HG02870 (cell line): Measurements from ENCODE around the gene MTHFD1.

Source experiments
- ATAC-seq: cut with Tn5 transposase; IDR thresholded peaks from one replicate; pipeline ENCODE4 v1.9.1; 2021; ENCODE audit warnings: mild to moderate bottlenecking, moderate library complexity; ENCODE audit not compliant: unreplicated experiment

MTHFD1 gene

DNA sequence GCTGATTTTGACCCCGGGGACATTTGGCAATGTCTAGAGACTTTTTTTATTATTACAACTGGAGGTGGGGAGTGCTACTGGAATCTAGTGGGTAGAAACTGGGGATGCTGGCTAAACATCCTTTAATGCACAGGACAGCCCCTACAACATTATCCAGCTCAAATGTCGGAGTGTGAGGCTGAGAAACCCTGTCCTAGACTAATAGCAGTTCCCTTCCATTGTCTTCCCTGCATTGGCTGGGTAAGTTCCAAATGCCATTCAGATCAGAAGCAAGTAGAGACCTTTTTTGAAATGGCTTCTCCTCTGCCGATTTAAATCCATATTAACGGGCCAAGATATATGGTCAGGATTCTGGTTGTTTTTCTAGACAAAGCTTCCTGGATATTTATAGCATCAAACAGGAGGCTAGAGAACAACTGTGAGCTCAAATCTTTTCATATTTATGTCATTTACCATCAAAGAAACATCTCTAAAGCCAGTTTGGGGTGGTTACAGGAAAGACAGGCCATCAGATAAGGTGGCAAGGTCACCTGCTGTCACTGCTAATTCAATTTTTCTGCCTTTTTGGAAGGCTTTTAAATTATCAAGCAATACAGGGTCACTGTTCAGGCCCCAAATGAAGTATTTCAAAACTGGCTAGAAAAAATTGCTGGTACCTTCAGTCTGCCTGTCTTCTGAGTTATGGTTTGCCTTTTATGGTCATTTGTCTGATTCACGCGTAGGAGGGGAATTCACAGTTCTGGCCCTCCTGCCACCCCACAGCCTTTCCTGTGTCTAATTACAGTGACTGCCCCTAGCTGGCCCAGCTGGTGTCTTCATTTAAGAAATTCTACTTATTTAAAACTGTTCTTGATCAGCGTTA, 57.1 kb downstream of the MTHFD1 start:
- ATAC-seq: peak; percentile 95

DNA sequence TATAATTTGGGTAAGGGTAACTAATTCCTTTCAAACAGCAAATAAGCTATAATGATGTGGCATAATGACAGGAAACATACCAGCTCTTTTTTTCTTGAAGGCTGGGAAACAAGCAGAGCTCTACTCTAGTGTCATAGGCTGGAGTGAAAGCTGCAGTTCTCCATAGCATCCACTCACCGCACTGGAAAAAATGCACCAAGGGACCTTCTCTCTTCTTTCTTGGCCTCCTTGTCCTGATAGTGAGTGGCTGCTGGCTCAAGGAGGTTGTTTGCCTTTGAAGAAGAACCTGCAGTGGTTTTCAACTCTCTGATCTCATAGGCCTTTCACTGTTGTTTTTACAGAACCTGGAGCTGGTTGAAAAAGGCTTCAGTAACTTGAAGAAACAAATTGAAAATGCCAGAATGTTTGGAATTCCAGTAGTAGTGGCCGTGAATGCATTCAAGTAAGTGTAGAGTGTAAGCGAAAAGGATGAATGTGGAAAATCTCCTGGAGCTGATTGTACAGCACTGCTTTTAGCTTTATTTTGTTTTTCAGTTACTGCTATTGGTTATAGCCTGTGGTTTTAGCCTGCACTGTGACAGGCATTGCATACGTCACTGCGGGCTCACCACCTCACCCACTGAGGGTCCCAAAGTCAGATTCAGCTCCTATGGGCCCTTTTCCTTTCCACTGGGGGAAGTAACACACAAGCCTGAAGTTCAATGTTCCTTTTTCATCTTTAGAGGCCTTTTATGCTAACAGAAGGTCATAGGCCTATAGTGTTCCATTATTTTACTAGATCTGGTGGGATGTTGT, 59.9 kb downstream of the MTHFD1 start:
- ATAC-seq: no peak

DNA sequence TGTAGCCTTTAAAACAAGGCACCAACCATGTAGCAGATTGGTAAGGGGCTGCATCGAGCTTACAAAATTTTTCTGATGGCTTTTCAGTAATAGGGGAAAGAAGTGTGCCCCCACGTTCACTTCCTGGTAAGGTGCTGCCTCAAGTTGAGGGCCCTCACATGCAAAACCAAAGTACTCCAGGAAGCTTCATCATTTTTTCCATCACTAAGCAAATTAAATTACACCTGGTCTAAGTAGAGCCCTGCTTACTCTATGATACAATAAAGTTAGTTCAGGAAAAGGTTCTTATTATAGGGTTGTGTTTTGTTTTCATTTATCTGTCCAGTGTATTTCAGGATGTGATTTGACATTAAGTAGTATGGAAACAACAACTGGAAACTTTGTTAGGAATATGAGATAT, 62.1 kb downstream of the MTHFD1 start:
- no peak for ATAC-seq

DNA sequence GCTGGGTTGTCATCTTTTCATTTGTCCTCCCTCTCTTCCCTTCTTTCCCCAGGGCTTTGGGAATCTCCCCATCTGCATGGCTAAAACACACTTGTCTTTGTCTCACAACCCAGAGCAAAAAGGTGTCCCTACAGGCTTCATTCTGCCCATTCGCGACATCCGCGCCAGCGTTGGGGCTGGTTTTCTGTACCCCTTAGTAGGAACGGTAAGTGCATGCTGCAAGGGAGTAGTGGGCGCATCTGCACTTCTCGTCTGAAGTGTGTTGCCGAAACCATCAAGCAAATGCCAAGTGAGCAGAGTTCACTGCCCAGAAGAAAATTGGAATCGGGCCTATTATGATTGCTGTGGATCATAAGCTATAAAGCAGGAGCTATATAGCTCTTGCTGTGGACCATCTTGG, 66.5 kb downstream of the MTHFD1 start:
- ATAC-seq: no peak

DNA sequence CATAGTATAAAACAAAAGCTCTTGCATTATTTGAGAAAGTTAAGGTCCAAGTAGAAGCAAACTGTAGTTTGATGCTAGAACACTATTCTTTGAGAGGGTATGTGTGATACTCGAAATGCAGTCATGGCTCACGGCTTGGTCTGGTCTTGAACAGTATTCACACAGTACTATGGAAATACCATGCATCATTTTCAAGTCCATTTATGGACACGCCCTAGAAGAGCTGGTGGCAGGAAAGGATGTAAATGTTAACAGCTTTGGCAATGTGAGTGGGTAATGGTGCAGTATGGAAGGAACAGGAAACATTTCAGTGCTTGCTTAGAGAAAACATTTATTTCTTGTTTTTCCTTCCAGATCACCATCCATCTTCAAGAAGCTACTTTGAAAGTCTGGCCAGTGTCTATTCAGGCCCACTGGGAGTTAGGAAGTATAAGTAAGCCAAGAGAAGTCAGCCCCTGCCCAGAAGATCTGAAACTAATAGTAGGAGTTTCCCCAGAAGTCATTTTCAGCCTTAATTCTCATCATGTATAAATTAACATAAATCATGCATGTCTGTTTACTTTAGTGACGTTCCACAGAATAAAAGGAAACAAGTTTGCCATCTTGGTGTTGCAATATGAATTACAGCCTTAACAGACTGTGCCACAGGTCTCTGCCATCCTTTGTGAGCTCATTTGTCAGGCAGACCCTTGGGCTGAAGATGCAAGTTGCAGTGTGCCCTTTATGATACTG, 71.4 kb downstream of the MTHFD1 start:
- no peak for ATAC-seq

DNA sequence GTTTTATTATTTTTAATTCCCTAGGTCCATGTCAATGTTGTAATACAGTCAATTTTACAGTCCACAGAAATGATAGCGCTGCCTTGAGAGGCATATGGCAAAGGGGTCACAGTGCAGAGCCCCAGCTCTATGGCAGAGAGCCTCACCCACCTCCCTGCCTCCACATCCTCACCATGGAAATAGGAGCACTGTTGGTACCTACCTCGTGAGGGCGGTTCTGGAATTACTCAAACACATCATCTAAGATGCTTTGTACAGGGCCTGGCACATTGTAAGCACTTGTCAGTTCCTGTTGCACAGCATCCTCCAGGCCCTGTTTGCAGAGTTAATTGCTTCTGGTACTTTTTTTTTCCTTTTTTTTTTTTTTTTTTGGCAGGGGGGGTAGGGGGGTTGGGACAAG, 73.1 kb downstream of the MTHFD1 start:
- no peak for ATAC-seq

DNA sequence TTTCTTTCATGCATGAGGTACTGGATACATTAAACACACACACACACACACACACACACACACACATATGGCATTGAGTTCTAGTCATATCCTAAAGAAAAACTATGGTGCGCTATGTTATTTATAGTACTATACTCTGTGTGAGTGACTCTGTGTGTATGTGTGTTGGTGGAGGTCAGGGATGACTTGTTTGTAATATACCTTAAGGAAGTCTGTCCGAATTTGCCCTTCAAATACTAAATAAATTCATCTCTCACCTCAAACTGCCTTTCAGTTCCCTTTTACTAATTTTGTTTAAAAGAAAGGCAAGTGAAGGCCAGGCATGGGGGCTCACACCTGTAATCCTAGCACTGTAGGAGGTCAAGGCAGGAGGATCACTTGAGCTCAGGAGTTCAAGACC, 75.0 kb downstream of the MTHFD1 start:
- peak; percentile 46 for ATAC-seq

DNA sequence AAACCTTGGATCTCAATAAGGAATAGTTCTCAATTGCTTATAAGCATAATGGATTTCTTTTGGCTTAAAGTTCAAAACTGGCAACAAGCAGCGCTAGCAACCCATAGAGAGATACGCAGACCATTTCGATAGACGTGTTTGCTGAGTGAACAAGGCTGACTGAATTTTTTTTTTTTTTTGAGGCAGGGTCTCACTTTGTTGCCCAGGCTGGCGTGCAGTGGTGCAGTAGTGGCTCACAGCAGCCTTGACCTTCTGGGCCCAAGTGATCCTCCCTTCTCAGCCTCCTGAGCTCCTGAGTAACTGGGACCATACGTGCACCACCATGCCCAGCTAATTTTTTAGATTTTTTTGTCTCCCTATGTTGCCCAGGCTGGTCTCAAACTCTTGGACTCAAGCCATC, 75.7 kb downstream of the MTHFD1 start:
- ATAC-seq: no peak

DNA sequence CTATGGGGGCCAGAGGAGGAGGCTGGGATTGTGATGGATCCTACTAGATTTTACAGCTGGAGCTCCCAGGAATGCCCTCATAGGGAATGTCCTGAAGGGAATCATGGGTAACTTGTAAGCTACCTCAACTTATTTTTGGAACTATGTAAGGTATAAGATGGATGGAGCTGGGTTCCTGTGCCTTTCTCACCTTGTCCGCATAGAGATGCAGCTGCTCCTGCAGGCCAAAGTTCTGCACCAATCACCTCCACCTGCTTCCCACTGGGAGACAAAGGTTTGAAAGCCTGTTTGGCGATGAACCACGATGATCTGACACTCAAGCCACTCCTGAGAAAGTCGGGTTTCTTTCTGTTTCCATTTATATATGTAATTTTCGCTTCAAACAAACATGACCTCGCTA, 76.5 kb downstream of the MTHFD1 start:
- ATAC-seq: peak; percentile 2

DNA sequence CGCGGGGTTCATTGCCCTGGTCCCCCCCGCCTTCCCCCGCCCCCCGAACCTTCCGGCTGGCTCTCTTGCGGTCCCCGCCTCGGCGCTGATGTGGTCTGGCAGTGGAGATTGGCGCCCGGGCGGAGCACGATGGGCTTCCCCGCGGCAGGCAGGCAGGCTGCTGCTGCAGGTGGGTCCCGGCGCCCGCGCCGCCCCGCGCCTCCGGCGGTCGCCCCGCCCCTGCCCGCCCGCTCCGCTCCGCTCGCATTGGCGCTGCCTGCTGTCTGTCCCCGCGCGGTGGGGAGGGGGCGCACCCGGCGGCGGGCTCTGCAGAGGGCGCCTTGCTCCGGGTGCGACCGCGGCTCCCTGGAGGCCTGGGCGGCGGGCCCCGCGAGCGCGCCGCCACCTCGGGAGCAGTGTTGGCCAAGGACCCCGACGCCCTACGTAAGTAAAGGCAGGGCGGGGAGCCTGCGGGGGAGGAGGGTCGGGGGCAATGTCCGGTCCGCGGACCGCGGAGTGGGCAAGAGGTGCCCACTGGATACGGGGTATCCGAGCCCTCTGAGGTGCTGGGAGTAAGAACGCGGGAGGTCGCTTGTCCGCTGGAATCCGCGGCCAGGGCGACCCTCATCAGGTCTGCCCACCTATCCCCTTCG, 77.2 kb downstream of the MTHFD1 start, which contains the start of gene AKAP5:
AKAP5 (plus strand) TSS at position 309 of the 632 bp plus-strand sequence. CDS start 2,896 bp downstream, outside the sequence.
- ATAC-seq: peak; percentile 46

DNA sequence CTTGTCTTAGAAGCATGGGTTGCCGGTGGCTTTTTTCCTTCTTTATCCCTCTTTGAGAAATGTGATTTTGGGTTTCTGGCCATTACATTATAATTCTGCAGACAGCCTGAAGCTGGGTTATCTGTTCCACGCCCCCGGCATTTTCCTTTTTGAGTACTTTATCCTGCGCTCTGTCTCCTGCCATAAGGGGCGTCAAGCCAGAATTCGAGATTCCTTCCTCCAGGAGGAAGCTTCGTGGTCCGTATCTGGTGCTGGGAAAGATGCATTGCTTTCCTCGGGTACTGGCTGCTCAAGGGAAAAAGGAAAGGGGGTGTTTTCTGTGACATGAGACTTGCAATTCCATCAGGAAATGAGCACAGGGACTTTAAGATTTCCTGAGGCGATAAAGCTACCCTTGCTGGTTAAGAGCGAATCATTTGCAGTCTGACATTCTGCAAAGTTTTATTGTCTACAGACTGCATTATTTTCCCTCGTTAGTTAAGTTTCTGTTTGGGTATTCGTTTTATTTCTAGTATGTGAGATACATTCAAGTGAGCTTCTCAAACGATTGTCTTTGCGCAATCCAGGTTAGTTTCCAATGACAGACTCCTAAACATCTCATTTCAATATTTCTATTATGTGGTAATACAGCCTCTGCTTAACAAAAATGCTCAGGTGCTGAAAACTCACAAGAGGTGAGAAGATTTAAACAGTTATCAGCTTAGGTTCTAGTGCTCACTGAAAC, 77.8 kb downstream of the MTHFD1 start:
- ATAC-seq: no peak

DNA sequence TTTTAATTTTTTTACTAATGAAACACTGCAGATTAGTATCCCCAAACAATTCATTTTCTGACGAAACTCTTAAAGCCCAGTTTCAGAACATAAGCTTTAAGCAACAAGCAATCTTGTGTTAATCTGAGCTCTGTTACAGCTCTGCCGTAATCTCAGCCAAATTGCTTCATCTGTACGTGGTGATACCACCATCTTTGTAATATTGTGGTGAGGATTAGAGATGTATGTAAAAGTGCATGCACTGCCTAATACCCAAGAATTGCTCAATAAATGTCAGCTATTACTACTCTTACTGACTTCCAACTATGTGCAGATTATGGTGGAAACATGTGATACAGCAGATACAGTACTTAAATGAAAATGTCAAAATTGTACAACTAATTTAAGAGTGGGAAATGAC, 78.9 kb downstream of the MTHFD1 start:
- no peak for ATAC-seq

DNA sequence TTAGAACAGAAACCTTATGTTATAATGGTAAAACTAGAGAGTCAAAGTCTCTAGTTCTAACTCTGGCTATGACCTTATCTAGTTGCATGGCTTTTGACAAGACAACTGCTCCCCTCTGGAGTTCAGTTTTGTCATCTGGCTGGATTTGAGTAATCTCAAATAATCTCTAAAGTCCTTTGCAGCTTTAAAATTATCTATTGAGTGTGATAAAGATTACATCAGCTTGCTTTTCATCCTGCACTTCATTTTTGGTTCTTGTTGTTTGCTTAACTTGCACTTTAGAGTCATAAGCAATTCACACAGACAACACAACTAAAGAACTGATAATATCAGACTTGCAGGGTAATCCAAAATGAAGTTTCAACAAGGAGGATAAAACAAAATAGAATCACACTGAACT, 79.4 kb downstream of the MTHFD1 start:
- ATAC-seq: no peak

DNA sequence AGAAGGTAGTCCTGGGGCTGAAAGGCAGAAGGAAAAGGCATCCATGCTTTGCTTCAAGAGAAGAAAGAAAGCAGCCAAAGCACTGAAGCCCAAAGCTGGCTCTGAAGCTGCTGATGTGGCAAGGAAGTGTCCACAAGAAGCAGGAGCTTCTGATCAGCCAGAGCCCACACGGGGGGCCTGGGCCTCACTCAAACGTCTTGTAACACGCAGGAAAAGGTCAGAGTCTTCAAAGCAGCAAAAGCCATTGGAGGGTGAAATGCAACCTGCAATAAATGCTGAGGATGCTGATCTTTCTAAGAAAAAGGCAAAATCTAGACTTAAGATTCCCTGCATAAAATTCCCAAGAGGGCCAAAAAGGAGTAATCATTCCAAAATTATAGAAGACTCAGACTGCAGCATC, 80.3 kb downstream of the MTHFD1 start:
- ATAC-seq: no peak

DNA sequence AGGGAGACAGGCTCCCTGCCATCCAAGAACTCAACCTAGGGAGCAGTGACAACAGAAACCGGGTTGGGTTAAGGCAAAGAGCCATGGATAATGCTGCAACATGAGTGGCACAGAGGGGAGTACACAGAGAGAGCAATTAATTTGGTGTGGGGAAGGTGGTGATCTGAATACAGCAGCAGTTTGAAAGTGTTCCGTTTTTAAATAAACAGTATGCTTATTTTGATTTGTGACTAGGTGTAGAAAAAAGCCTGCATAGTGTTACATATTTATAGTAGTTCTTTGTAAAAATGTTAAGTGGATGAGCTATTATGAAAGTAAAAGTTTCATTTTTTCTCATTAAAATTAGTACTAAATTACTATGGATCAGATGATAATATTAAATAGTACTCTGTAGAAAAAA, 85.9 kb downstream of the MTHFD1 start:
- ATAC-seq: no peak

DNA sequence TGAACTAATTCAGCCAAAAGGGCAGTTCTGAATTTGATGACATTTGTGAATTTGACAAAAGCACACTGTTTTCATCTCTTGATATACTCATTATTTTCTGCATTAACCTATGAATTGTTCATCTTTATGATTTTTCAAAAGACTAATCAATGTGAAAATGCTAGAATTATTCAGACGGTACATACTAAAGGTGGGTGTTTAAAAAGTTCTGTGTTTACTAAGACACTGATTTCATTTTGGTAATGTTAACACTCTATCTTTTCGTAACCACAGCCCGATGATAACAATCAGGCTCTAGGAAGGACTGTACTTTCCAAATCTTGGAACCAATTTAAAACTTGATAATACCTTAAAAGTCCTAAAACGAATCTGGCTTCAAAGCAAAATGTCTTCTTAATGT, 86.5 kb downstream of the MTHFD1 start:
- no peak for ATAC-seq

DNA sequence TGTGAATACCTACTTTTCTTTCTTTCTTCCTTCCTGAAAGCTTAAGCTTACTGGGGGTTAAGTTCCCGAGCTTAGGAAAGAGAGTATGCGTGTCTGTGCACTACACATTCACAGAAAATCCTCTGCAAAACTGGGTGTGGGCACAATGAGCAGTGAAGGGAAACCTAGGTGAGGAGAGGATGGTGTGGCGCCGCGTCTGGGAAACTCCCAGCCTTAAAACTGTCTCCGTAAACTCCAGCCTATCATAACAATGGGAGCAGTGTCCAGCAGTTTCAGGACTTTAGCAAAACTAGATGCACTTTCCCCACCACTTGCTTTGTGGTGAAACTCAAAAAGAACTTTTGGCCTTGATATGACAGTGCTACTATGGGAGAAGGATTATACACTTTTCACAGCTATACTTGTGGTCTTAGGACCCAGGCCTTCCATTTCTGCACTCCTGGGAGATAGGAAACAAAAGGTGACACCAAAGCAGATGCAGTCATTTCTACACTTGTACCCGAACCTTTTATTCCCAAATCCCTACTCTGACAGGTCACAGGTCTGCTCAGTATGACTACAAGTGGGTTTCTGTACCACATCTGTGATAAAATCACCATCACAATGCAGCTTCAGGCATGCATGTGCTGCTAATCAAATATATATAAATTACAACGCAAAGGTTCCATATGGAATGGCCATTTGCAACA, 87.6 kb downstream of the MTHFD1 start:
- ATAC-seq: no peak

DNA sequence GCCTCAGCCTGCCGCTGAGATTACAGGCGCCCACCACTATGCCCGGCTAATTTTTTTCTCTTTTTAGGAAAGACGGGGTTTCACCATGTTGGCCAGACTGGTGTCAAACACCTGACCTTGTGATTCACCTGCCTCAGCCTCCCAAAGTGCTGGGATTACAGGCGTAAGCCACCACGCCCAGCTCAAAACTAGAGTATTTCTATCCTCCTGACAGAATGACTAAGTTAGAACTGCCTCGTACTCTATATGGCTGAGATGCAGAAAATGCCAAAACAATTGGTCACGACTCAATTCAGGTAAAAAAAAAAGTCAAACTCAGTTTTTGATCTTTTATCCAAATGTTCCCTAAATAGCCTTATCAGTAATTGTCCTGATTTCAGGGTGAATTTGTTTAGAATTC, 88.3 kb downstream of the MTHFD1 start:
- no peak for ATAC-seq

DNA sequence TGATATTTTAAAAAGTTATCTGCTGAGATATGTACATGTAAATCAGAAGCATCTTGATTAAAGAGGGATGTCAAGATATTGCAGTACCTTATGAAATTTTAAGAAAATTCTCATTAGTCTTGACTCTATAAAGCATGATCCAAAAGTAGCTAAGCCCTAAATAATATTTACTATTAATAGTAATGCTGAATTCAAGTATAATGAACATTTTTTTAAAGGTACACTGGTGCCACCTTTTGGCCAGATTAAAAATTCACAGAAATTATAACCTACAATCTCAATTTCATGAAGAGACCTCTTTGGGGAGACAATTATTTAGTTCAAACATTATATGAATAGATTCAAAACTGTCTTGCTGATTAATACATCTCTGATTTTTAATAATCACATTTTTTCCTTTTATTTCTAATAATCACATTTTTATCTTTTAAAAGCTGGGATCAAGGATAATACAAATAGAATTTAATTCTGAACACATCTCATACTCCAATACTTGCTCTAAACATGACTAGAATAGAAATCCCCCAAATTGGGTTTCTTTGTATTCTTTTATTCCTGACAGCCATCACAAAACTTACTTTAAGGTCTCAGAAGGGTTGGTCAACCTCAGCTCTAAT, 90.6 kb downstream of the MTHFD1 start:
- no peak for ATAC-seq
